PC-3 (cell line): ENCODE data around the gene STH. TPM values are rescaled to one million over a fixed set of nuclear protein-coding genes. Genes with fewer than 3 reads are reported as not detected.

ENCODE experiments used
- ATAC-seq: fragments of 200-7000 bp; cut with Tn5 transposase; 2 replicates; pipeline ENCODE4 v1.9.1; 2020; ENCODE audit warnings: mild to moderate bottlenecking, moderate library complexity
- BruUV-seq: library from RNA; stranded (reverse); fragments of 400-500 nt; replicated peaks from 2 replicates; lab custom pipeline; 2021; lab: Mats Ljungman, UMichigan
- CTCF ChIA-PET: fragments of 300-600 bp; sonication (Branson Sonifier 250); formaldehyde crosslinking; loops from one replicate; lab custom pipeline; 2022; ENCODE audit warnings: antibody characterized with exemption; lab: Charles Lee
- POLR2A ChIA-PET: fragments of 300-600 bp; sonication (Branson Sonifier 250); formaldehyde crosslinking; loops from one replicate; lab custom pipeline; 2022; ENCODE audit warnings: antibody characterized with exemption; ENCODE audit not compliant: unreplicated experiment; lab: Charles Lee
- DNase-seq: peaks from one replicate; pipeline ENCODE4 v3.0.0-alpha.2; 2015
- H2AFZ ChIP-seq: fragments of 300-600 bp; sonication (generic); 2 replicates; pipeline ENCODE4 v1.6.0; 2016; ENCODE audit warnings: antibody characterized with exemption, low read length
- H3F3A ChIP-seq: fragments of 300-600 bp; sonication (generic); one replicate; pipeline ENCODE4 v1.6.0; 2017; ENCODE audit warnings: antibody characterized with exemption, low read length, control low read depth, mild to moderate bottlenecking; ENCODE audit not compliant: unreplicated experiment
- H3K27ac ChIP-seq: fragments of 300-600 bp; sonication (generic); 2 replicates; pipeline ENCODE4 v1.5.1; 2016; ENCODE audit warnings: mild to moderate bottlenecking, low read length
- H3K27me3 ChIP-seq: fragments of 300-600 bp; sonication (generic); 2 replicates; pipeline ENCODE4 v1.6.1; 2016; ENCODE audit warnings: low read length, mixed read lengths
- H3K36me3 ChIP-seq: fragments of 300-600 bp; sonication (generic); 2 replicates; pipeline ENCODE4 v1.6.1; 2016; ENCODE audit warnings: low read depth, mixed run types, low read length, mixed read lengths
- H3K4me1 ChIP-seq: fragments of 300-600 bp; sonication (generic); 2 replicates; pipeline ENCODE4 v1.5.1; 2016; ENCODE audit warnings: low read length; ENCODE audit not compliant: insufficient read depth
- H3K4me2 ChIP-seq: fragments of 300-600 bp; sonication (generic); 2 replicates; pipeline ENCODE4 v1.6.0; 2016; ENCODE audit warnings: low read length
- H3K4me3 ChIP-seq: fragments of 300-600 bp; sonication (generic); 2 replicates; pipeline ENCODE4 v1.5.1; 2016; ENCODE audit warnings: mild to moderate bottlenecking, low read length, mixed read lengths
- H3K79me2 ChIP-seq: fragments of 300-600 bp; sonication (generic); 2 replicates; pipeline ENCODE4 v1.6.1; 2017; ENCODE audit warnings: low read length, mixed read lengths
- H3K9ac ChIP-seq: fragments of 300-600 bp; sonication (generic); 2 replicates; pipeline ENCODE4 v1.6.0; 2016; ENCODE audit warnings: mild to moderate bottlenecking, low read length
- H3K9me2 ChIP-seq: fragments of 300-600 bp; sonication (generic); replicated peaks from 2 replicates; pipeline ENCODE4 v1.6.1; 2016; ENCODE audit warnings: mixed run types, low read length, mixed read lengths
- H3K9me3 ChIP-seq: fragments of 300-600 bp; sonication (generic); 2 replicates; pipeline ENCODE4 v1.6.1; 2016; ENCODE audit warnings: low read length, mixed read lengths
- H4K20me1 ChIP-seq: fragments of 300-600 bp; sonication (generic); 2 replicates; pipeline ENCODE4 v1.6.1; 2016; ENCODE audit warnings: low read length, mixed read lengths
- EZH2 ChIP-seq: fragments of 300-600 bp; sonication (generic); IDR thresholded peaks from one replicate; pipeline ENCODE4 v1.6.1; 2017; ENCODE audit warnings: antibody characterized with exemption, mild to moderate bottlenecking, low read length; ENCODE audit not compliant: unreplicated experiment
- EZH2phosphoT487 ChIP-seq: fragments of 300-600 bp; sonication (generic); IDR thresholded peaks from 2 replicates; pipeline ENCODE4 v1.6.1; 2018; ENCODE audit warnings: mild to moderate bottlenecking, antibody characterized with exemption, low read length, borderline replicate concordance
- intact Hi-C: fragments of 100-400 bp; cut with micrococcal nuclease; formaldehyde crosslinking; loops from 2 replicates; pipeline ENCODE4 v1.9.0; 2023
- total RNA-seq: library from RNA; depleted of rRNA; stranded (reverse); fragments of >200 nt; gene quantifications from 2 replicates; pipeline ENCODE4 v1.2.3, GENCODE V29; 2014
- TF ChIP-seq, protein P1 (sequence below): fragments of 300-600 bp; sonication (generic); conservative IDR thresholded peaks from 2 replicates; pipeline ENCODE4 v1.5.1; 2017; ENCODE audit warnings: antibody characterized with exemption, low read depth, mild to moderate bottlenecking, low read length

STH gene
- total RNA-seq, 1 experiment from 2014 or later: not detected

DNA sequence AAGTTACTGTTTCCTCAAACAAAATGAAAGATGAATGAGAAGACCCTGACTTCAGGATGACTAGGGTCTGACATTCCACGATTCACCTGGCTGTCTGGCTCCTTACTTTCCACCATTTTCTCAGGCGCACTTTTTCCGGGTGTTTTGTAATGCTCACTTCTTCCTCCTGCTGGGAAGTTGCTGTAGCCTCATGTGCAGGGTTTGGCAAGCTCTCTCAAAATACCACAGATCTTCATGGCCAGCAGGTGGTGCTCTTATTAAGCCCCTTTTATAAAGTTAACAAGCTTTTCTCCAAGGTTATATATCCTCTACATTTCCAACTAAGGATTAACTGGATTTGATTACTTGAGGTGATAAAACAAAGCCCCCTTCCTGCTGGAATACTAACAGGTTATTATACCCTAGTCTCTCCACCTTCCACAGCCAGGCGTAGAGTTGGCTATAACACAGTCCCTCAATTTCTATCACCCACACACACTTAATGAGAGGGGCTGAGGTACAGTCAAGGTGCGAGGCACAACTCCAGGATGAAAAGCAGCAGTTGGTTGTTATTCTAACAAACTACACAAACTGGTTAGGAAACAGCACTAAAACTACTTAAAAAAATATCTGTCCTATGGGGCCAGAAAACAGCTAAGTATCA, 45.4 kb downstream of the STH start:
- H3K27me3 ChIP-seq: no peaks in the 10 kb centered on the region
- H3K36me3 ChIP-seq: peaks cover 61% of the 10 kb centered on the region
- no peak for TF ChIP-seq EZH2
- TF ChIP-seq EZH2phosphoT487: no peak
- TF ChIP-seq, protein P1, sequence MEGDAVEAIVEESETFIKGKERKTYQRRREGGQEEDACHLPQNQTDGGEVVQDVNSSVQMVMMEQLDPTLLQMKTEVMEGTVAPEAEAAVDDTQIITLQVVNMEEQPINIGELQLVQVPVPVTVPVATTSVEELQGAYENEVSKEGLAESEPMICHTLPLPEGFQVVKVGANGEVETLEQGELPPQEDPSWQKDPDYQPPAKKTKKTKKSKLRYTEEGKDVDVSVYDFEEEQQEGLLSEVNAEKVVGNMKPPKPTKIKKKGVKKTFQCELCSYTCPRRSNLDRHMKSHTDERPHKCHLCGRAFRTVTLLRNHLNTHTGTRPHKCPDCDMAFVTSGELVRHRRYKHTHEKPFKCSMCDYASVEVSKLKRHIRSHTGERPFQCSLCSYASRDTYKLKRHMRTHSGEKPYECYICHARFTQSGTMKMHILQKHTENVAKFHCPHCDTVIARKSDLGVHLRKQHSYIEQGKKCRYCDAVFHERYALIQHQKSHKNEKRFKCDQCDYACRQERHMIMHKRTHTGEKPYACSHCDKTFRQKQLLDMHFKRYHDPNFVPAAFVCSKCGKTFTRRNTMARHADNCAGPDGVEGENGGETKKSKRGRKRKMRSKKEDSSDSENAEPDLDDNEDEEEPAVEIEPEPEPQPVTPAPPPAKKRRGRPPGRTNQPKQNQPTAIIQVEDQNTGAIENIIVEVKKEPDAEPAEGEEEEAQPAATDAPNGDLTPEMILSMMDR: peak; percentile 99
- CTCF ChIA-PET: interaction anchor here (0.6 to 2.3 kb wide), 11 partner anchors 9 to 941 kb away, joined by 3 to 28 read pairs (median 5); partner anchors contain the start of gene KANSL1
- no peak overlapping the region for H3K9ac ChIP-seq
- H3K4me3 ChIP-seq: no peak overlapping the region
- no peaks in the 10 kb centered on the region for H3K9me2 ChIP-seq
- H3K79me2 ChIP-seq: no peaks in the 10 kb centered on the region
- no peak overlapping the region for H3K27ac ChIP-seq
- H3K4me1 ChIP-seq: peaks cover 11% of the 10 kb centered on the region; the same call in 1 of the 2 replicates
- H3K4me2 ChIP-seq: no peak overlapping the region
- POLR2A ChIA-PET: interaction anchor here (0.6 kb wide), 2 partner anchors 245 to 983 kb away, joined by 3 to 4 read pairs; no protein-coding TSS in a partner anchor
- DNase-seq (peak; percentile 92), ATAC-seq (peak; percentile 75)
- intact Hi-C loops: loop anchor here (1.0 to 10.0 kb wide), 6 partner anchors 19 to 169 kb away; no protein-coding TSS in a partner anchor
- no peaks in the 10 kb centered on the region for H3K9me3 ChIP-seq
- peak overlapping the region; percentile 49; the same call in 1 of the 2 replicates for H2AFZ ChIP-seq
- BruUV-seq: no TSS peak
- H3F3A ChIP-seq: peaks cover 3% of the 10 kb centered on the region
- H4K20me1 ChIP-seq: 0 out of 2 replicates have a peak, but pooled peaks cover 3% of the 10 kb centered on the region

DNA sequence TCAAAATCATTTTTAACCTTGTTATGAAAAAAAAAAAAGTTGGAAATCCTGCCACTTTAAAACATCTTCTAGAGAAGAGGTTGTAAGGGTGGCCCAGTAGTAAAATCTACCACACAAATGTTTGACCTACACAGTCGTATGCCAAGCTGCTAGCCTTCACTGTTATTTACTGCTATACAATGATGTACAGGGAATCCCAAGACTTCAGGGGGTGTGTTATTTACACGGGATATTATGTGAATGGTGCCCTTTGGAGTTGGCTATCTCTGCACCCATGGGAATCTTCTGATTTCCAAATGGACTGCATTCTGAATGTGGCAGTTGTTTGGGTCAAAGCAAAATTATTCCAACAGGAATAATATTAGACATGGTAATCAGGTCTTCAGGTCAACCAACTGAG, 45.9 kb downstream of the STH start:
- ChIA-PET POLR2A (interaction anchor here (0.6 kb wide), 1 partner anchor 983 kb away, joined by 4 read pairs; no protein-coding TSS in a partner anchor), CTCF (interaction anchor here (0.6 to 2.3 kb wide), 10 partner anchors 9 to 940 kb away, joined by 3 to 28 read pairs (median 6); partner anchors contain the start of gene KANSL1)
- Histone ChIP-seq H3K9me2 (no peaks in the 10 kb centered on the region), H4K20me1 (0 out of 2 replicates have a peak, but pooled peaks cover 3% of the 10 kb centered on the region), H2AFZ (no peak overlapping the region), H3F3A (peaks cover 3% of the 10 kb centered on the region), H3K4me2 (no peak overlapping the region), H3K36me3 (peaks cover 60% of the 10 kb centered on the region), H3K27me3 (no peaks in the 10 kb centered on the region), H3K9me3 (no peaks in the 10 kb centered on the region), H3K9ac (no peak overlapping the region), H3K4me3 (no peak overlapping the region), H3K79me2 (no peaks in the 10 kb centered on the region), H3K4me1 (peaks cover 11% of the 10 kb centered on the region; the same call in 1 of the 2 replicates), H3K27ac (no peak overlapping the region)
- ATAC-seq (peak; percentile 9; the same call in 1 of the 2 replicates), DNase-seq (no peak)
- no TSS peak for BruUV-seq
- intact Hi-C loops: loop anchor here (1.0 to 10.0 kb wide), 7 partner anchors 18 to 168 kb away; no protein-coding TSS in a partner anchor
- TF ChIP-seq, protein P1: no peak
- no peak for TF ChIP-seq EZH2phosphoT487
- no peak for TF ChIP-seq EZH2
